Activated naive CD4-positive, alpha-beta T cell treated with anti-CD3 and anti-CD28 coated beads, Interleukin-2, amount 50 U/mL, for 72 hours (primary cell): ENCODE measurements around the gene SPTLC3. TPM values are rescaled to one million over a fixed set of nuclear protein-coding genes. Genes with fewer than 3 reads are reported as not detected.

Experiments
- ATAC-seq, 2 donors: fragments of 150-1000 bp; cut with Tn5 transposase; 2 replicates each; pipeline ENCODE4 v1.10.0; 2021; ENCODE audit warnings: mild to moderate bottlenecking in 2 of 2, moderate library complexity in 2 of 2
- DNase-seq, 2 donors: peaks; one replicate each; pipeline ENCODE4 v3.0.0; 2021 to 2022; ENCODE audit warnings: low spot score in 2 of 2
- H3K27ac Mint-ChIP-seq, 2 donors: one replicate each; pipeline ENCODE4 v1.8.0; 2022; ENCODE audit warnings: mild to moderate bottlenecking in 2 of 2, mixed read lengths in 2 of 2
- H3K36me3 Mint-ChIP-seq, 2 donors: one replicate each; pipeline ENCODE4 v1.8.0; 2022; ENCODE audit warnings: mixed read lengths in 2 of 2
- H3K9me3 Mint-ChIP-seq, 2 donors: one replicate each; pipeline ENCODE4 v1.8.0; 2022; ENCODE audit warnings: mixed read lengths in 2 of 2
- total RNA-seq, 2 donors: library from RNA; stranded (reverse); gene quantifications; one replicate each; pipeline ENCODE4 v1.2.3, GENCODE V29; 2022

The SPTLC3 gene
- total RNA-seq, 2 donors from 2014 or later = 1.7 TPM; not detected in 1

GRCh38 chr20:13130061-13130706 is 121.4 kb downstream of the SPTLC3 start:
- no peaks in the 10 kb centered on the region for H3K36me3 Mint-ChIP-seq
- ATAC-seq (peak in 1 of 2 donors; percentile 48), DNase-seq (no peak)
- no peak overlapping the region for H3K27ac Mint-ChIP-seq
- no peaks in the 10 kb centered on the region for H3K9me3 Mint-ChIP-seq

- Mint-ChIP-seq H3K27ac (no peak overlapping the region), H3K9me3 (no peaks in the 10 kb centered on the region), H3K36me3 (no peaks in the 10 kb centered on the region)
- DNase-seq (no peak), ATAC-seq (no peak)
These were observed 121.9 kb downstream of the SPTLC3 start for GRCh38 chr20:13130707-13131103.

GRCh38 chr20:13131688-13132087 is 122.9 kb downstream of the SPTLC3 start:
- Mint-ChIP-seq H3K36me3 (no peaks in the 10 kb centered on the region), H3K27ac (no peak overlapping the region), H3K9me3 (no peaks in the 10 kb centered on the region)
- ATAC-seq (no peak), DNase-seq (no peak)

GRCh38 chr20:13139459-13140150 is 130.8 kb downstream of the SPTLC3 start:
- Mint-ChIP-seq H3K36me3 (peaks cover 0 to 4% of the 10 kb centered on the region in 2 donors), H3K27ac (no peak overlapping the region), H3K9me3 (peaks cover 0 to 6% of the 10 kb centered on the region in 2 donors)
- no peak for DNase-seq
- ATAC-seq = peak in 1 of 2 donors; percentile 28

GRCh38 chr20:13140201-13140600 is 131.4 kb downstream of the SPTLC3 start:
- Mint-ChIP-seq H3K27ac (no peak overlapping the region), H3K9me3 (peaks cover 0 to 6% of the 10 kb centered on the region in 2 donors), H3K36me3 (peaks cover 0 to 4% of the 10 kb centered on the region in 2 donors)
- DNase-seq (no peak), ATAC-seq (no peak)

GRCh38 chr20:13140775-13141174 is 132.0 kb downstream of the SPTLC3 start:
- no peak overlapping the region for H3K27ac Mint-ChIP-seq
- peaks cover 0 to 6% of the 10 kb centered on the region in 2 donors for H3K9me3 Mint-ChIP-seq
- H3K36me3 Mint-ChIP-seq = peaks cover 0 to 4% of the 10 kb centered on the region in 2 donors
- DNase-seq (no peak), ATAC-seq (no peak)

- H3K27ac Mint-ChIP-seq = no peak overlapping the region
- ATAC-seq (no peak), DNase-seq (no peak)
These were observed 132.8 kb downstream of the SPTLC3 start for GRCh38 chr20:13141546-13141945.

GRCh38 chr20:13142143-13142542 is 133.4 kb downstream of the SPTLC3 start:
- ATAC-seq (no peak), DNase-seq (no peak)
- Mint-ChIP-seq H3K36me3 (peaks cover 0 to 4% of the 10 kb centered on the region in 2 donors), H3K9me3 (peaks cover 0 to 6% of the 10 kb centered on the region in 2 donors), H3K27ac (no peak overlapping the region)

More at GRCh38 chr20:13141546-13141945, 132.8 kb downstream of the SPTLC3 start:
- Mint-ChIP-seq H3K36me3 (peaks cover 0 to 4% of the 10 kb centered on the region in 2 donors), H3K9me3 (peaks cover 0 to 6% of the 10 kb centered on the region in 2 donors)

- Mint-ChIP-seq H3K27ac (no peak overlapping the region), H3K36me3 (peaks cover 0 to 4% of the 10 kb centered on the region in 2 donors), H3K9me3 (peaks cover 0 to 6% of the 10 kb centered on the region in 2 donors)
- no peak for DNase-seq
- no peak for ATAC-seq
These were observed 138.5 kb downstream of the SPTLC3 start for GRCh38 chr20:13147071-13147963.

GRCh38 chr20:13147971-13148370 is 139.2 kb downstream of the SPTLC3 start:
- ATAC-seq = no peak
- peaks cover 0 to 4% of the 10 kb centered on the region in 2 donors for H3K36me3 Mint-ChIP-seq
- H3K9me3 Mint-ChIP-seq = peaks cover 0 to 6% of the 10 kb centered on the region in 2 donors
- H3K27ac Mint-ChIP-seq = no peak overlapping the region
- DNase-seq = no peak

GRCh38 chr20:13148402-13148801 is 139.6 kb downstream of the SPTLC3 start:
- peaks cover 0 to 6% of the 10 kb centered on the region in 2 donors for H3K9me3 Mint-ChIP-seq
- no peak overlapping the region for H3K27ac Mint-ChIP-seq
- peaks cover 0 to 4% of the 10 kb centered on the region in 2 donors for H3K36me3 Mint-ChIP-seq
- ATAC-seq (no peak), DNase-seq (no peak)

- H3K27ac Mint-ChIP-seq = no peak overlapping the region
- H3K36me3 Mint-ChIP-seq = peaks cover 0 to 4% of the 10 kb centered on the region in 2 donors
- DNase-seq (no peak), ATAC-seq (no peak)
- peaks cover 0 to 2% of the 10 kb centered on the region in 2 donors for H3K9me3 Mint-ChIP-seq
These were observed 140.2 kb downstream of the SPTLC3 start for GRCh38 chr20:13148961-13149360.

GRCh38 chr20:13149371-13150105 is 140.8 kb downstream of the SPTLC3 start:
- Mint-ChIP-seq H3K27ac (no peak overlapping the region), H3K9me3 (no peaks in the 10 kb centered on the region), H3K36me3 (no peaks in the 10 kb centered on the region)
- DNase-seq = no peak
- ATAC-seq = peak in 1 of 2 donors; percentile 36

GRCh38 chr20:13158369-13158768 is 149.6 kb downstream of the SPTLC3 start:
- no peak for ATAC-seq
- Mint-ChIP-seq H3K9me3 (no peaks in the 10 kb centered on the region), H3K27ac (no peak overlapping the region), H3K36me3 (no peaks in the 10 kb centered on the region)
- DNase-seq = no peak

- no peaks in the 10 kb centered on the region for H3K9me3 Mint-ChIP-seq
- ATAC-seq = no peak
- DNase-seq = no peak
- no peaks in the 10 kb centered on the region for H3K36me3 Mint-ChIP-seq
- no peak overlapping the region for H3K27ac Mint-ChIP-seq
These were observed 151.1 kb downstream of the SPTLC3 start for GRCh38 chr20:13159889-13160288.

GRCh38 chr20:13165203-13165602 is 156.4 kb downstream of the SPTLC3 start:
- Mint-ChIP-seq H3K36me3 (no peaks in the 10 kb centered on the region), H3K27ac (no peak overlapping the region), H3K9me3 (no peaks in the 10 kb centered on the region)
- DNase-seq (no peak), ATAC-seq (no peak)
